GM19035 (cell line): ENCODE measurements around the gene ABCC1.
"Not testable (repeated sequence)": the region's sequence is repeated elsewhere in the genome, so short reads cannot be mapped to it uniquely, and the experiment has no call there.

ENCODE experiments used
- ATAC-seq: cut with Tn5 transposase; IDR thresholded peaks from one replicate; pipeline ENCODE4 v1.9.1; 2021; ENCODE audit not compliant: unreplicated experiment

The ABCC1 gene

DNA sequence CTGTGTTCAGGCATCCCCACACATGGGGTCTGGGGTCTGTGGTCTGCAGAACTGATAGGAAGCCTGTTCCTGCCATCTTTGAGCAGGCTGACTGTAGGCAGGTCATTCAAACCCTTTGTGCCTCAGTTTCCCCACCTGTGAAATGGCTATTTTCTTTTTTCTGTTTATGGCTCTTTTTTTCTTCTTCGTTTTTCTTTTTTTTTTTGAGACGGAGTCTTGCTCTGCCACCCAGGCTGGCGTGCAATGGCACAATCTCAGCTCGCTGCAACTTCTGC, 201.4 kb downstream of the ABCC1 start:
- ATAC-seq, result no peak

DNA sequence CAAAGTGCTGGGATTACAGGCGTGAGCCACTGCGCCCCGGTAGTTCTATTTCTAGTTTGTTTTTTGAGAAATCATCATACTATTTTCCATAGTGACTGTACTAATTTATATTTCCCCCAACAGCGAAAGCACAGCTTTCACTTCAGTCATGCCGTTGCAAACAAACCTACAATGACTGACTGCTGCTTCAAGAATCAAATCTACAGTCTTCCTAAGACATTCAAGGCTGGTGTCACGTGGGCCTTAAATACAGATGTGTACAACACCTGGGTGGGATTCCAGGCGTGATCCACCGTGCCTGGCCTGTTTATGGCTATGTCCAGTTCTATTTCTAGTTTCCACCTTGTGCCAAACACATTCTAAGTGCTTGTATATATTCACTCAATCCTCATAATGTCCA, 201.9 kb downstream of the ABCC1 start:
- no peak for ATAC-seq

DNA sequence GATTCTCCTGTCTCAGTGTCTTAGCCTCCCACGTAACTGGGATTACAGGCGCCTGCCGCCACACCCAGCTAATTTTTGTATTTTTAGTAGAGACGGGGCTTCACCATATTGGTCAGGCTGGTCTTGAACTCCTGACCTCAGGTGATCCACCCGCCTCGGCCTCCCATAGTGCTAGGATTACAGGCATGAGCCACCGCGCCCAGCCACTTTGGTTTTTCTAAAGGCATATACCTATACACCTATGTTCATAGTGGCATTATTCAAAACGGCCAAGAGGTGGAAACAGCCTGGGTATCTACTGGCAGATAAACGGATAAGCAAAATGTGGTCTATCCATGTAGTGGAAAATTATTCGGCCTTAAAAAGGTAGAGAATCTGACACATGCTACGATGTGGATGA, 203.6 kb downstream of the ABCC1 start:
- ATAC-seq, result not testable (repeated sequence)

DNA sequence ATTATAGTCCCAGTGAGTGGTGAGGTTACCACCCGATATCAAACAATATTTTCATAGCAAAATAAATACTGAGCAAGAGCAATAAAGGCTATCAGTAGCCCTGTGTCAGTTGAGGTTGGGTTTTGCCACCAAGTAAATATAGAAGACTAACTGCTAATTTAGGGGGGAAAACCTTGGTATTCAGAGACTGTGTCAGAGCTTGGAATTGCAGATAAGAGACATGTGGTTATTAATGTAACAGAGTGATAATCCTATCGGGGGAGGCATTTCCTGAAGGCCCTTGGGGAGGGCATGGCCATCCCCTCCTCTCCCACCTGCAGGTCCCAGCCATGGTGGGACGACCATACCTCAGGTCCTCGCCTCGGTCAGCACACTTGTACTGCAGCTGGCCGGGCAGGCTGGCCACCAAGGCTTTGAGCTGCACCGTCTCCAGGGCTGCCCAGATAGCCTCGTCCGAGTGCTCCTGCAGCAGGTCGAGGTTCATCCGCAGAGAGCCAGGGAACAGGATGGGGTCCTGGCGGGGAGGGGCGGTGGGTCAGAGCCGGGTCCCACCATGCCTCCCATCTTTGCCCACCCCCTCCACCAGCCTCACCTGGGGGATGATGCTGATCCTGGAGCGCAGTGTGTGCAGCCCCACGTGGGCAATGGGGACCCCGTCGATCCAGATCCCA, 205.0 kb downstream of the ABCC1 start:
- ATAC-seq, result no peak

DNA sequence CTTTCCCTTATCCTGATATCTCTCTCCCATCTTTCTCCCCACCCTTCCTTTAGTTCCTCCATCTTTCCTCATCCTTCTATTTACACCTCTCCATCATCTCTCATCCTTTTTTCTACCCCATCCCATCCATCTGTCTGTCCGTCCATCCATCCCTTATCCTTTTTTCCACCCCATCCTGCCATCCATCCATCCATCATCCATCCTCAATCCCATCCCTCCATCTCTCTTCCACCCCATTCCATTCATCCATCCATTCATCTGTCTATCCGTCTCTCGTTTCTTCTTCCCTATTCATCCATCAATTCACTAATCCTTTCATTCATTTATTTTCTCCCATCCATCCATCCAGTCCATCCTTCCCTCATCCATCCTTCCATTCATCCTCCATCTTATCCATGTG, 205.8 kb downstream of the ABCC1 start:
- no peak for ATAC-seq

DNA sequence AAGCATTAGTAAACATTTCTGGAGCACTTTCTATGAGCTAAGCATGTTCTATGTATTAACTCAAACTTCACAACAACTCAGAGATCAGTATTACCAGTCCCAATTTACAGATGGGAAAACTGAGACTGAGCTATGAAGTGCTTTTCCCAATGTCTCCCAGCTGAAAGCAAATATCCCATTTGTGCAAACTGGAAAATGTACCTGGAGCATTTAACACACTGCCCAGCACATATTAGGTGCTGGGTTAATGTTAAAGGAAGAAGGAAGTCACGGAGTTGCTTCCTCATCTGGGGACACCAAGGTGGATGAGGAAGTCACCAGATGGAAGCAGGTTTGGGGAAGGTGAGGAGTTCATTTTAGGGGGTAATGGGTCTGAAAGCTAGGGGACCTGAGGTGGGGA, 207.8 kb downstream of the ABCC1 start:
- ATAC-seq, result no peak

DNA sequence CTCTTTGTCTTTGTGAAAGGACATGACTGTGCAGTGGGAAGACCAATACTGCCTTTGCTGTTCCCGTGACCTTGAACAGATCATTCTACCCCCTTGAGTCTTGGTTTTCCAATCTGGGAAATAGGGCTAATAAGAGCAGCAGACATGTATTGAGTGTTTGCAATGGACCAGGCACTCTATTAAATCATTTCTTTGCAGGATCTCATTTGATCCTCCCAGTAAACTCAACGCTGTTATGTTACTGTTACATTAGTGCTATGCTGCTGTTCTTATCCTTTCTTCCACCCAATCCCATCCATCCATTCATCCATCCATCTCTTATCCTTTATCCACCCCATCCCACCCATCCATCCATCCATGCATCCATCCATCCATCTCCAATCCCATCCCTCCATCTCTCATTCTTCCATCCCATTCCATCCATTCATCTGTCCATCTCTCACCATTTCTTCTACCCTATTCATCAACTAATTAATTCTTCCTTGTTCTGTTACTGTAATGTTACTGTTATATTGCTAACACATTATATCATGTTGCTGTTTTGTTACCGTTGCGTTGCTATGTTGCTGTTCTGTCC, 208.8 kb downstream of the ABCC1 start:
- no peak for ATAC-seq

DNA sequence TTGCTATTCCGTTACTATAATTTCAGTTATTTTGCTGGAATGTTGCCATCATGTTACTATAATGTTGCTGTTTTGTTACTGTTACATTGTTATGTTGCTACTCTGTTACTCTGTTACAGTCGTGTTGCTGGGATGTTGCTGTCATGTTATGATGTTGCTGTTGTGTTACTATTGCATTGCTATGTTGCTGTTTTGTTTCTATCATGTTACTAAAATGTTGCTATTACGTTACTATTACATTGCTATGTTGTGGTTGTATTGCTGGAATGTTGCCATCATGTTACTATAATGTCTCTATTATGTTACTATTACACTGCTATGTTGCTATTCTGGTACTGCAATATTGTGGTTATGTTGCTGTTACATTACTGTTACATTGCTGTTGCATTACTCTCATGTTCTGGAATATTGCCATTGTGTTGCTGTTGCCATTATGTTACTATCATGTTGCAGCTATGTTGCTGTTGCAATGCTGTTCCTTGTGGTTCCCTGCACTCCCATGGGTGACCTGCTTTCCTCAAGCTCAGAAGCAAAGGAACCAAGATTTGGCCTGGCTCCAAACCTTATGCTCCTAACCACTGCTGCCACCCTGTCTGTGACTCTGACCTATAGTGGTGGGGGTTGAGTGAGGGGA, 209.4 kb downstream of the ABCC1 start:
- ATAC-seq, result no peak

DNA sequence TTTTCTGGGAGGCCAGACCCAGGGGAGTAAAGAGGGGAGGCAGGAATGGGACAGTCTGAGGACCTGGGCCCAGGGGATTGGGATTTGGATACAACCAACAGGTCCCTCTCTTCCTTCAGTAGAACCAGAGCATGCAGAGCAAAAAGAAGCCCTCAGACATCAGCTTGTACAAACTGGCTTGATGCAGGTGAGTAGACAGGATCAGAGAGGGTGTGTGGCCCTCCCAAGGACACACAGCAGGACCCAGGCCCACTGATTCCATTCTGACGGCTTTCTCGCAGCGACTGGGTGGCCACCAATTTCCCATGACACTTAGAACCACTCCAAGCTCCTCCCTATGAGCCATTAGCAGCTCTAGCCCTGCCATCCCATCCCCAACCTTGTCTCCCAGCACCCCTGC, 210.2 kb downstream of the ABCC1 start:
- ATAC-seq, result no peak

DNA sequence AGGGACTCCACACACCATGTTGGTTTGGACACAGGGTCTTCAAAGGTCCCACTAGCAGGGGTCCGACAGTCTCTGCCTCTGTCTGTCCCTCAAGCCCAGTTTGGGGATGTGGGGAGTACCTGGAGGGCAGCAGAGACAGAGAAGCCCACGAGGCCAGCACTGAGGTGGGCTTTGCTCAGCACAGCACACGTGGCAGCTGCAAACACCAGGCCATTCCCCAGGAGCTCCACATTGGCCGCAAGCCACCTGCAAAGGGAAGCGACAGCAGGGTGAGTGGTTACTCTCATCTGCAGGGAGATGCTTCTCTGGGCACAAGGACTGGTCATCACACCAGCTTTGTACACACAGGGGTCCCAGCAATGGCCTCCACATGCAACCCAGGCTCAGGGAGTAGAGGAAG, 211.9 kb downstream of the ABCC1 start:
- ATAC-seq, result no peak

DNA sequence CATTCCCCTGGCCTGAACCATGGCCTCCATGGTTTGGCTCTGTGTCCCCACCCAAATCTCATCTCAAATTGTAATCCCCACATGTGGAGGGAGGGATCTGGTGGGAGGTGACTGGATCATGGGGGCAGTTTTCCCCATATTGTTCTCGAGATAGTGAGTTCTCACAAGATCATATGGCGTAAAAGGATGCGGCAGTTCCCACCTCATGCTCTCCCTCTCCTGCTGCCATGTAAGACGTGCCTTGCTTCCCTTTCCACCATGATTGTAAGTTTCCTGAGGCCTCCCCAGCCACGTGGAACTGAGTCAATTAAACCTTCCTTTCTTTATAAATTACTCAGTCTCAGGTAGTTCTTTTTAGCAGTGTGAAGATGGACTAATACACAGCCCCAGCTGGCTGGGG, 212.4 kb downstream of the ABCC1 start:
- not testable (repeated sequence) for ATAC-seq

DNA sequence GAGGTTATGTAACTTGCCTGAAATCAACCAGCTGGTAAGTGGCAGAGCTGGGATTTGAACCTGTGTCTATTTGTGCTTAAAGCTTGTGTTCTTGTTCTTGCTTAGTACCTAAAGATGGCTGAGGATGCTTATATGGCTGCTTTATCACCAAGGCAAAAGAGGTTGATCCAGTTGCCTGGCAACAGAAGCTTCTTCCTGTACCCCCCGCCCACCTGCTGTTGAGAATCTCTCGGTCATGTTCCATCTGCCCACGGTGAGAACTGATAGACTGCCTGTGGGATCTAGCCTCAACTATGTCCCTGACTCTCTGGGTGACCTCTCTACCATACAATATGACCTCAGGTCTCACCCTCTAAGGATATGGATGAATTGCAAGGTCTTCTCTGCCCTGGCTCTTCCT, 213.2 kb downstream of the ABCC1 start:
- ATAC-seq, result no peak

DNA sequence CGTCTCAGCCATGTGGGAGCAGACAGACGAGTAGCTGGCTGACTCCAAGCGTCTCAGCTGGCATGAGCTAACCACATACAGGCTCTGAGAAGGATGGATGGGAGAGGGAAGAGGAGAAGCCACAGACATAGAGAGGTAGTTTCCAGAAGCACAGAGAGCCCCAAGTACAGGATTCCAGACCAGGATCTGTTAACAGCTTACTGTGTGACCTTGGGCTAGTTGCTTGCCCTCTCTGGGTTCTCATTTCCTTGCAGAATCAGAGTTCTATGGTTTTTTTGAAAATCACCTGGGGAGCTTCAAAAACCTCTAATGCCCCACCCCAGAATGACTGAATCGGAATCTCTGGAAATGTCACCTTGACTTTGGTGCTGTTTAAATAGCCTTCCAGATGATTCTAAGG, 213.7 kb downstream of the ABCC1 start:
- no peak for ATAC-seq

DNA sequence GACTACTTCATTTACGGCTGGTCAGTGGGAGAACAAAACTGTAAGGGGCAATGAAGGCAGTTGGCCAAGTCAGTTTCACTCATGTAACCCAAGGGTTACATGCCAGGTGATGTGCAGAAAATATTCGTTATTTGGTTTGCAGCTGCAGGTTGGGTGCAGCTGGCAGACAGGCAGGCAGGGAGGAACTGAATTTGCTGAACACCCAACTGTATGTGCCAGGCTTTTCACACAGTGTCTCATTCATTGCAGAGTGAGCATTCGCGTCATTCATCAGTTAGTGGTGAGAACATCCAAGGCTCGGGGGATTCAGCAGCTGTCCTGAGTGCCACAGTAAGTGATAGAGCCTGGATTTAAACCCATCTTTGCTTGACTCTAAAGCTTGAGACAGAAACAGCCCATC, 214.2 kb downstream of the ABCC1 start:
- no peak for ATAC-seq

DNA sequence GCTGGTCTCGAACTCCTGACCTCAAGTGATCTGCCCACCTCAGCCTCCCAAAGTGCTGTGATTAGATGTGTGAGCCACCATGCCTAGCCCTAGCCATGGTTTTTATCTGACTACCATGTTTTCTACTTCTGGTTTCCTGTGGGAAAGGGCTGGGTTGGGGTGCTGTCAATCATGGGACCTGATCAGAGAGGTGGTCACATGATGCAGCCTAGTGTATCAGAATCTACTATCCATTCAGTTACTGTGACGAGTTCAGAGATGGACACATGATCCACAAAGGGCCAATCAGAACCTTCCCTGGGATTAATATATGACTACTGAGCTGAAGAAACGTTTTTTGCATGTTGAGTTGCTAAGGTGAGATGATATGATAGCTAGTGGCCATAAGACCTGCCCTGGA, 214.8 kb downstream of the ABCC1 start:
- no peak for ATAC-seq

DNA sequence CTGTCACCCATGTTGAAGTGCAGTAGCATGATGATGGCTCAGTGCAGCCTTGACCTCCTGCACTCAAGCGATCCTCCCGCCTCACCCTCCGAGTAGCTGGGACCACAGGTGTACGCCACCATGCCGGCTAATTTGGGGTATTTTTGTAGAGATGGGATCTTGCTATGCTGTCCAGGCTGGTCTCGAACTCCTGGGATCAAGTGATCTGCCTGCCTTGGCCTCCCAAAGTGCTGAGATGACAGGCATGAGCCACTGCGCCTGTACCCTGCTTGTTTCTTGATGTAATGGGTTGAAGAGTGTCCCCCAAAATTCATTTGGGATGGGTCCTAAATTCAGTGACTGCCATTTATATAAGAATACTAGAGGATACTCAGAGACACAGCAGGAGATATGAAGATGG, 216.7 kb downstream of the ABCC1 start:
- no peak for ATAC-seq

DNA sequence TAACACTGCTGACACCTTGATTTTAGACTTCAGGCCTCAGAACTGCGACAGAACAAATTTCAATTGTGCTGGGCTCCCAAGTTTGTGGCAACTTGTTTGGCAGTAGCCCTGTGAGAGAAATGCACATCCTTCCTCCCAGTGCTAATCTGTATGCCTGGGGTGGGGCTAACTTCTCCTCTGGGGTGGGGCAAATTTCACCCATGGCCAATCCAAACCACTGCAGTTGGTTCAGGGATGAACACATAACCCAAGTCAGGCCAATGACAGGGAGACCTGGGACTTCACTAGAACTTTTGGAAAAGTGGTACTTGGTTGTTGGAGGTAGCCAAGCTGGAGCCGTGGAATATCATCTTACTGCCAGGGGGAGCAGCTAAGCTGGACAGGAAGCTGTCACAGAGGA, 217.5 kb downstream of the ABCC1 start:
- no peak for ATAC-seq

DNA sequence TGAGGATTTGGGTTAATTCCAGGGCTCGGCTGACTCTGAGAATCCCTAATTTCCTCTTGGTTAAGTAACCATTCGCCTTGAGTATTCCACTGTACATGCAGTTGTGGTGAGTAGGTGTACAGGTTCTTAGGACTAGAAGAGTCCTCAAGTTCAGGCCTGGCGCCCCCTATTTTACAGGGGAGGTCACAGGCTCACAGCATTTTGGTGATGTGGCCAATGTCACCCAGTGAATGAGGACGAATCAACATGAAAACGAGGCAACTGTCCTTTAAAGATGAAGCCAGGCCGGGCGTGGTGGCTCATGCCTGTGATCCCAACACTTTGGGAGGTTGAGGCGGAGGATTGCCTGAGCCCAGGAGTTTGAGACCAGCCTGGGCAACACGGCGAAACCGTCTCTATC, 218.5 kb downstream of the ABCC1 start:
- no peak for ATAC-seq

DNA sequence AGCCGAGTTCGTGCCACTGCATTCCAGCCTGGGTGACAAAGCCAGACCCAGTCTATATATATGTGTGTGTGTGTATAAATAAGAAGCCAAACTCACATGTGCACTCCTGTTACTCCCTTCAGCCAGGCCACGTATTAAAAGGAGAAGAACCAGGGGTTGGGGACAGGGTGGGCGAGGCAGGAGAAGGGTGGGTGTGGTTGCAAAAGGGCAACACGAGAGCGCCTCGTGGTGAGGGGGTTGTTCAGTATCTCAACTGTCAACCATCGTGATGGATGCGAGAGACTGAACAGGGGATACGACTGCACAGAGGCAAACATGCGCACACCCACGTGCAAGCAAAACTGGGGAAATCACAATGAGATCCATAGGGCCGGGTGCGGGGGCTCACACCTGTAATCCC, 219.0 kb downstream of the ABCC1 start:
- no peak for ATAC-seq

DNA sequence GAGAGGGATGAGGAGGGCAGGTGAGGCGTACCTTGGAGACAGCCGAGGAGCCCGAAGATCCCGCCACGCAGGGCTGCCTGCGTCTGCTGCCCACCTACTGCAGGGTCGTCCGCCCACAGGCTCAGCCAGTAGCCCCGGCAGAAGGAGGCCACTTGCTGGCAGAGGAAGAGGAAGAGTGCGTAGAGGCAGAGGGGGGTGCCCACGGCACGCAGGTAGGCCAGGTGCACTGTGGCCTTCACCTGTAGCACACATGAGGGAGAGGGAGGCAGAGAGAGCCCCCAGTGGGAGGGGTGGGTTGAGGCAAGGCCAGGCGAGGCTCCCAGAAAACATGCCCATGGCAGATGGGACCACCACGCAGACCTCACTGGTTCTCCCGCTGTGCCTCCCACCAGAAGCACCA, 220.2 kb downstream of the ABCC1 start:
- ATAC-seq, result no peak

DNA sequence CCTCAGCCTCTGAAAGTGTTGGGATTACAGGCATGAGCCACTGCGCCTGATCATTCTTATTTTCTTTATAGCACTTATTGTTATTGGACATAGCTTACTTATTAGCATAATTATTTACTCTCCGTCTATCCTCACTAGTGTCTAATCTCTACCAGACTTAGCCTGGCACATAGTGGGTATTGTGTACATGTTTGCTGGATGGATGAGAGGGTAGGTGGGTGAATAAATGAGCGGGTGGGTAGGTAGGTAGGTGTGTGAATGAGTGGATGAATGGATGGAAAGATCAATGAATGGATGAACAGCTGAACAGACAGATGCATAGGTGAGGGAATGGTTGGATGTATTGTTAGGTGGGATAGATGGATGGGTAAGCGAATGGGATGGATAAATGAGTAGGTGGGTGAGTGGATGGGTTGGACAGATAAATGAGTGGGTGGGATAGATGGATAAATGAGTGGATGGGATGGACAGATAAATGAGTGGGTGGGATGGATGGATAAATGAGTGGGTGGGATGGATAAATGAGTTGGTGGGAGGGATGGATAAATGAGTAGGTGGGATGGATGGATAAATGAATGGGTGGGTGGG, 222.0 kb downstream of the ABCC1 start:
- ATAC-seq, result no peak

DNA sequence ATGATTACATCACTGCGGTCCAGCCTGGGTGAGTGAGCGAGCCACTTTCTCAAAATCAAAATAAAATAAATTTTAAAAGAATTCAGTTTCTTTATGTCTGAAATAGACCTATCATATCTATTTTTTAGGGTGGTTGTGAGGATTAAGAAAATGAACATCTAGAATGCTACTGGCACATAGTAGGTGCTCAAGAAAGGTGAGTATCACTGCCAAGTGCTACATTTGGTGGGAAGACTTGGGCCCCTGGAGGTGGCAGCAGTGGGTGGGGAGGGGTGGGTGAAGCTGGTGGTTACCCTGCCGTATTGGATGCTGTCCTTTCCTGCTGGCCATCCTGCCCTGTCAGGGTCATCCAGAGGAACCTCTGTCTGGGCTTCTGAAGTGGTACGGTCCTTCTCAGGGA, 223.6 kb downstream of the ABCC1 start:
- no peak for ATAC-seq

DNA sequence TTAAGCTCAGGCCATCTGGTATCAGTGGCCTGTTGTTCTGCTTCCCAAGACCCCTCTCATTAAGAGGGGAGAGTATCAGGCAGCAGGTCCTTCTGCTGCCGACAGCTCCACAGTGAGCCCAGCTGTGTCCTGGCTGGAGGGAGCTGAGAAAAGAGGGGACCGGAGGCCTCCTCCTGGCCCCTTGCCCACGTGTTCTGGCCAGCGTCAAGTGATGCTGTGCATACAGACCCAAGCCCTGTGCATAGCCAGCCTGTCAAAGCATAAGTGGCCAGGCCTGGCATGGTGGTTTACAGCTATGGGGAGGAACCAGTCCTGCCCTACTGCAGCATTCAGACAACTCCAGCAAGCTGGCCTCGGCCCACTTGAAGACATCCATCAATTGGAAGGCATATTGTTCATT, 225.9 kb downstream of the ABCC1 start:
- ATAC-seq, result no peak
